GM18520 (cell line): ENCODE results near the gene PIGL.
"Not testable (repeated sequence)": the region's sequence is repeated elsewhere in the genome, so short reads cannot be mapped to it uniquely, and the experiment has no call there.

Experiments used
- ATAC-seq: cut with Tn5 transposase; IDR thresholded peaks from one replicate; pipeline ENCODE4 v1.9.1; 2021; ENCODE audit not compliant: unreplicated experiment

The PIGL gene

GRCh38 chr17:16304830-16305229 lies 87.8 kb downstream of the PIGL start:
- no peak for ATAC-seq

- ATAC-seq, result no peak
Observed at GRCh38 chr17:16306211-16306610, 89.2 kb downstream of the PIGL start.

DNA sequence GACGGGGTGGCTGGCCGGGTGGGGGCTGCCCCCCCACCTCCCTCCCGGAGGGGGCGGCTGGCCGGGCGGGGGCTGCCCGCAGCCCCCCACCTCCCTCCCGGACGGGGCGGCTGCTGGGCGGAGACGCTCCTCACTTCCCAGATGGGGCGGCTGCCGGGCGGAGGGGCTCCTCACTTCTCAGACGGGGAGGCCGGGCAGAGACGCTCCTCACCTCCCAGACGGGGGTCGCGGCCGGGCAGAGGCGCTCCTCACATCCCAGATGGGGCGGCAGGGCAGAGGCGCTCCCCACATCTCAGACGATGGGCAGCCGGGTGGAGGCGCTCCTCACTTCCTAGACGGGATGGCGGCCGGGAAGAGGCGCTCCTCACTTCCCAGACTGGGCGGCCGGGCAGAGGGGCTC lies 95.1 kb downstream of the PIGL start:
- ATAC-seq, result not testable (repeated sequence)

DNA sequence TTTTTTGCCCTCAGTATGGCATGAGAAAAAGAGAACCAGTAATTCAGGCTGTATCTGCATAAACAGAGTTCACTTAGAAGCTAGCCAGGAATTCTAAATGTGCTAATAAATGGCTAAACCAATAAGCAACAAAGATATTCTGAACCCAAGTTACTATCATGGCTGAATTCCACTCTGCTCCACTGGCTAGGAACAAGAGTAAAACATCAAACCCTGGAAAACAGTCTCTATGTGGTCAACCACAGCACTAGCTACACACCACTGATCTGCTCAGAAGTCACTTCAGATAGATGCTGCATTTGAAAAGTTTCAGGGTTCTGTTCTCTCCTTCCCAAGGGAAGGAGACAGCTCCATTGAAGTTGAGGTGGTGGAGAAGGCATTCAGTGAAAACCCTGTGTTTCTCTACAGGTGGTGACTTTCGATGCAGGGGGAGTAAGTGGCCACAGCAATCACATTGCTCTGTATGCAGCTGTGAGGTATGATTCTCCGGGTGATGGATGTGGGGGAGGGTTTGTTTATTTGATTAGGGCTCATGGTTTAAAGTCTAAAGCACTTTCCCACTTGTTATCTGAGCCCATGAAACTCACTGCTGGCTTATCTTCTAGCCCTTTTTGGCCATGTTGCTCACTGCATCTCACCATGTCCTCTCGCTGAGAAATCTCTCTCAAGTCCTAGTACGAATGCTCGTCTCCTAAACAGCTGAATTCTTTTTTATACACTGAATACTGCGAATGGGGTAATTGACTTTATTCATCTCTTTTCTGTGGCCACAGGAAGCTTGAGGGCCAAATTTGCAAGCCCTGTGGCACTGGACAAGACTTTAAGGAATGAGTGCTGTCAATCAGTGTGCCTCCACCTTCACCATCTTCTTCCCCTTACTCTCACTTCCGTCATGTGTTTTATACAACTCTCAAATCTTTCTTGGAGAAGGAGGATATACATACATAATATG lies 96.4 kb downstream of the PIGL start:
- no peak for ATAC-seq

DNA sequence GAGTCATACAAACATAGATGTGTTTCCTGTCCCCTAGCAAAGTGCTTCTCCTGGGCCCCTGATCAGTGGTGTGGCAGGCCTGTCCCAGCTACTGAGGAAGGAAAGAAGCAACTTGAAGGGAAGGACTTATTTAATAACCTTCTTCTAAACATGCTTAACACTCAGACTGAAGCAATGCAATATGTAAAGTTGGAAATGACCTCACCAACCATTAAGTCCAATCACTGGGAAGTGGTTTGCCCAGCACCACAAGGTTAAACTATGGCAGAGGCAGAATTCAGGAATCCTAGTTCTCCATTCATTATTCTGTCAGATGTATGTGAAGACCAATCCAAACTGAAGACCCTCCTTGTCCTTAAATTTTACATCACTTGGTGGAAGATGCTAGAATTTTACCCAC lies 97.2 kb downstream of the PIGL start:
- ATAC-seq, result no peak

DNA sequence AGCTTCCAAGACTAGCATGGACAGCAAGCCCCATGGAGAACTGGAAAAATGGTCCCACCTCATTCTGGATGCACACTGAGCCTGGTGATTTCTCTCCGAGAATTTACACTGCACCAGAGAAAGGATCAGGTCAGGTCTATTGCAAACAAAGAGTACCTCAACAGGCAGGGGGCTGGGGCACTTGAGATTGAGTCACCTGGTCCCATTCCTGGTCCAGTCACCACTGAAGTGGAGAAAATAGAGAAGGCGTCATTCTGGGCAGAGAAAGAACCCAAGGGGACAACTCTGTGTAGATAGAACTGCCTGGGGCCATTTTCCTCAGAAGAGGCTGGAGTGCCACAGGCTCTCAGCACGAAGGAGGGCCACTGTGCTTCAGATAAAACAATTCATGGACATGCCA lies 97.8 kb downstream of the PIGL start:
- ATAC-seq, result no peak

- no peak for ATAC-seq
Observed at GRCh38 chr17:16319969-16320368, 103.0 kb downstream of the PIGL start.

- ATAC-seq, result no peak
Observed at GRCh38 chr17:16322636-16323035, 105.6 kb downstream of the PIGL start.

DNA sequence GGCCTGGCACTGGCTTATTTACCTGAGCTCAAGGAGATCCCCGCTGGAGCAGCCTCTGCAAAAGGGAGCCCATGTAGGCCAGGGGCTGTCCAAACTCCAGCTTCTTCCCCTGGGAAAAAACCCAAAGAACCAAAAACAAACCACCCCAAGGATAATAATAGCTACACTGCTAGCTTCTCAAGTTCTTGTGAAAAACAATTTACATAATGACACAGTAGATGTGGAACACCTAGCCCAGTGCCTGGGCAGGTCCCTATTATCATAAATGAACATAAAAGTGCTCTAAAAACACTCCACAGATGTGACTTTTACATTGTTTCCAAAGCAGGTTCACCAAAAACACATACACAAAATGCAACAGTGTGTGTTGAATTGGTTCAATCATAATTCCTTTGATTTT lies 109.0 kb downstream of the PIGL start:
- no peak for ATAC-seq

- ATAC-seq, result no peak
Observed at GRCh38 chr17:16327018-16327417, 110.0 kb downstream of the PIGL start.

DNA sequence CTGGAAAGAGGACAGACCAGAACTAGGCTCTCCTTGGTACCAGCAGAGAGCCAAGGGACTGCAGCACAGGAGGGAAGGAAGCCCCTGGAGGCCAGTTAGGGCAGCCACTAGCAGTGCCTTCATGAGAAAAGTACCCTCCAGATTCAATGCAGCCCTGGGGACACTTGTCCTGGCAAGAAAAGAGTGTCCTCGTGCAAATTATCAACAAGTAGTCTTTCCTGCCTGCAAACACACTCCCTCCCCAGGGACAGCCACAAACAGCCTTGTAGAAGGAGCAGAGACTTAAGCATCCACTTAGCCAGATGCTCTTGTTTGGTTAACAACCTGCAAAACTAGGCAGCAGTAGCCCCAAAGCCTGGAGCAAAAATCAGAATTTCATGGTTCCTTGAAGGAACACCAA lies 112.0 kb downstream of the PIGL start:
- no peak for ATAC-seq

- no peak for ATAC-seq
Observed at GRCh38 chr17:16329519-16330271, 112.7 kb downstream of the PIGL start.

- no peak for ATAC-seq
Observed at GRCh38 chr17:16338391-16338790, 121.4 kb downstream of the PIGL start.

DNA sequence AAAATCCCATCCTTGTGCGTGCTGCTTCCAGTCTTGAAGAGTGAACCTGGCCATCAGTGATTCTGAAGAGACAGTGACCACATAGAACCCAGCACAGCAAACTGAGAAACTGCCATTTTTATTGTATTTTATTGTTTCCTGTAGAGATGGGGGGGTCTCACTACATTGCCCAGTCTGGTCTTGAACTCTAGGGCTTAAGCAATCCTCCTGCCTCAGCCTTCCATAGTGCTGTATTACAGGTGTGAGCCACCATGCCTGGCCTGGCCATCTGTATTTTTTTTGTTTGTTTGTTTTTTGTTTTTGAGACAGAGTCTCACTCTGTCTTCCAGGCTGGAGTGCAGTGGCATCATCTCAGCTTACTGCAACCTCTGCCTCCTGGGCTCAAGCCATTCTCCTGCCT lies 122.4 kb downstream of the PIGL start:
- ATAC-seq, result no peak

DNA sequence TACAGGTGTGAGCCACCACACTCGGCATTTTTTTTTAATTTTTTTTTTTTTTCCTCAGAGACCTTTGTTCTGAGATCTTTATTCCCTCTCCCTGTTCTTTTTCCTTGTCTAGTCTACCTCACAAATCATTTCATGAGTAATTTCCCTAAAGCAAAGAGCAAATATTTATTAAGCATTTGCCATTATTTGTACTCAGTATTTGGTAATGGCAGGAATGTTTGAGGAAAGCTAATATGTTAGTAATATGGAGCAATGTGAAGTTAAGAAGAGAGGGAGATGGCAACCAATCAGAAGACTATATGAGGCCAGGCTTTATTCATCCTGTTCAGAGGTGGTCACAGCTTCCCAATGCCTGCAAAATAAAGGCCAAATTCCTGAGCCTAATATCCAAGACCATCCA lies 122.9 kb downstream of the PIGL start:
- ATAC-seq, result no peak

- no peak for ATAC-seq
Observed at GRCh38 chr17:16342979-16343378, 126.0 kb downstream of the PIGL start.

DNA sequence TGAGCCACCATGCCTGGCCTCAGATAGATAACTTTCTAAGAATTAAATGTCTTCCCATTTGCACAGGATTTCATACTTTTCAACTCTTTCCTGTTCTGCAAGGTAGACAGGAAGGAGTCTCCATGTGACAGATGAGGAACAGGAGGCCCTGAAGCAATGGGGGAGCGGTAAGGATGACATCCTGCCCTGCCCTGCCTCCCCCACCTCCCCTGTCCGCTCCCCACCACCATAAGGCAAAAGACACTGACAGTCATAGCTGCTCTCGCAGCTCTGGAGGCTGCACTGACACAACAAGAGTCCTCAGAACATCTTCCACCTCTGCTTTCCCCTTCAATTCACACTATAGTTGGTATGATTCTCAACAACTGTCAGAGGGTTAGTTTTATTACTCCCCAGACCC lies 126.6 kb downstream of the PIGL start:
- no peak for ATAC-seq

GRCh38 chr17:16345565-16345964 lies 128.6 kb downstream of the PIGL start:
- ATAC-seq, result no peak

GRCh38 chr17:16346721-16347271 lies 129.8 kb downstream of the PIGL start:
- no peak for ATAC-seq

DNA sequence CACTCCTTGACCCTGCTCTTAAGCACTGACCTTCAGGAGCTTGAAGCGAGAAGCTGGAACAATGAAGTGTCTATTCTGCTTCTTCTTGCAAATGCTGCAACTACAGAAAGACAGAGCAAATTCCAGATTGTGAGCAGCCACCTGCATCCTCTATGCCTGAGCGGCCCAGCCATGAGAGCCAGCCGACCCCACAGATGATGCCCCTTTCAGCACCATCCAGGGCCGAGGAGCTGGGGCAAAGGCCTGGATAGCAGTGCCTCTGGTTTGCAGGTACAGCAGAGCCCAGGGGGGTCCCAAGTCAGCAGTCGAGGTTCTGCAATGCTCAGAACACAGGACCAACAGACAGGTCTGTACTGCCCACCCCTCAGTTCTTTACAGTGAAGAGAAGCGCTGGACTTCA lies 131.6 kb downstream of the PIGL start:
- ATAC-seq, result no peak

GRCh38 chr17:16349431-16349830 lies 132.4 kb downstream of the PIGL start:
- ATAC-seq, result no peak

- ATAC-seq, result no peak
Observed at GRCh38 chr17:16351831-16352230, 134.8 kb downstream of the PIGL start.
